HUDEP-2 (cell line): ENCODE results near the gene DNM3.

ENCODE experiments used
- DNase-seq, 76 experiments: peaks; one replicate each; lab custom pipeline; 2025; ENCODE audit not compliant: unreplicated experiment in 76 of 76; lab: John Stamatoyannopoulos, UW

DNM3 gene

DNA sequence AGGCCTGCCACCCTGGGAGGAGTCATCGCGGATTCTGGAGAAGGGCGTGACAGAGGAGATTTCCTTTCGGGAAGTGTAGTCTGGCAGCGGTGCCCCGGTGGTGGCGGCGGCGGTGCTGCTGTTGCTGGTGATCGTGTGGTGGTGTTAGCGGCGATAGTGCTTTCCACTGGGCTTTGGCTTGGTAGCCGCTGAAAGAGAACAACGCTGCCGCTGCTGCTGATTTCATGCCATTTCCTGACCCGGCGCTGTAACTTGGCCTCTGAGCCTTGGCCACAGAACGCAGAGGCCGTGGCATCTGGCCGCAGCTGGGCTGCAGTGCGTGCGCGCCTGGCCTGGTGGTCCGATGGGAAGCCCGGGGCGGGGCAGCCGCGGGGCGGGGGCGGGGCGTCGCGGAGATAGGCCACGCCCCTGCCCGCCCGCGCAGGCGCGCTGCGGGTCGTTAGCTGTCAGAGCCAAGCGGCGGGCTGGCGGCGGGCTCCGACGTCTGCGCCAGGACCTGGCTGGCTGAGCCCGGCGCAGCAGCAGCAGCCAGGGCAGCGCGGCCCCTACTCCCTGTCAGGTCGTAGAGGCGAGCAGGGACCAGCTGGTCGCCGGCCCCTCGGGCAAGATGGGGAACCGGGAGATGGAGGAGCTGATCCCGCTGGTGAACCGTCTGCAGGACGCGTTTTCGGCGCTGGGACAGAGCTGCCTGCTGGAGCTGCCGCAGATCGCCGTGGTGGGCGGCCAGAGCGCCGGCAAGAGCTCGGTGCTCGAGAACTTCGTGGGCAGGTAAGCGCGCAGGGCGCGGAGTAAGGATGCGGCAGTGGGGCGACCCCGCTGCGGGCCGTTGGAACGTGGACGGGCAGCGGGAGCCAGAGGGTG is at the start of gene DNM3:
Gene DNM3 (plus strand): TSS at position 449 of the 861 bp plus-strand sequence. CDS start 159 bp downstream, at position 608.
- DNase-seq: peak in 71 of 76 experiments; percentile 5 to 80 (median 50)

DNA sequence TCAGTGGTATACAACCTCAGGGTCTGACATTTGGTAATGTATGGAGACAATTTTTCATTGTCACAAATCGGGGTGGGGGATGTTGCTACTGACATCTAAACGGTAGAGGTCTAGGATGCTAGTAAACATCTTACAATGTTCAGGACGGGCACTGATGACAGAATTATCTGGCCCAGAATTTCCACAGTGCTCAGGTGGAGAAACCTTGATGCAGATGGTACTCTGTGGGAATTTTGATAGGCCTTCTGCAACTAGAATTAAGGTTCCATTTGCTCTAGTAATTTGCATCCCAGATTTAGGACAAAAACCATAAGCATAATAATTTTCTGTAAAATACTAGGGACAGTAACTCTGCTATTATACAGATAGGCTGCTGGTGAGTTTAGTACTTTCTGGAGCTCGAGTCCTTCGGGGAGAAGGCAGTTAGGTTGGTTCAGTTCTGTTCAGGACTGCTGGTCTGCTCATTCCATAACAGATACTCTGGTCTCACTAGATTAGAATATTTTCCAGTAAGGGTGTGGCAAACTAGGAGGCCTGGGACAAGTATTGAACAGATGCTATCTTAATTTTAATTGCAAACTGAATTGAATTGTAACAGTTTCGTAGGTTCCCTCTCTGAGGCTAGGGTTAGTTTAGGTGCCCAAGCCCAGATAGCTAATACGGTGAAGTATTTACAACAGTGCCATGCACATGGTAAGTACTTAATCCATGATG is 48.5 kb upstream of the DNM3 start:
- DNase-seq: peak in 36 of 76 experiments; percentile 20 to 86 (median 55)

- peak in 1 of 76 experiments; percentile 32 for DNase-seq
These were observed 47.7 kb upstream of the DNM3 start for GRCh38 chr1:171793636-171794035.

GRCh38 chr1:171794085-171794484 is 47.2 kb upstream of the DNM3 start:
- DNase-seq: peak in 2 of 76 experiments; percentile 5 to 19

DNA sequence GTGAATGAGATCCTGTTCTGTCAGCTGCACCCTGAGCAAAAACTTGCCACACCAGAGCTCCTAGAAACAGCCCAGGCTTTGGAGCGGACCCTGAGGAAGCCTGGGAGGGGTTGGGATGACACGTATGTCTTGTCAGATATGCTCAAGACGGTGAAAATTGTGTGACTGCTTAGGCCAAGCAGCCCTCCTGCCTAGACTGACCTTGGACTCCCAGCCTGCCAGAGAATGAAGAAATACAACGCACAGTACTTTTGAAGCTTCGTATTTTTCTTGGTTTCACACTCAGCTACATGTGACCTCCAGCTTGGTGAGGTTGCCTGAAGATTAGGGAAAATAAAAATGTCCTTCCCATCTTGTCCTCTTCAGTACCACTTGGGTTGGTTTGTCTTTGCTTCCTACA is 44.7 kb upstream of the DNM3 start:
- no peak for DNase-seq

GRCh38 chr1:171798311-171798710 is 43.0 kb upstream of the DNM3 start:
- no peak for DNase-seq

- DNase-seq: no peak
These were observed 42.5 kb upstream of the DNM3 start for GRCh38 chr1:171798765-171799164.

GRCh38 chr1:171799166-171799565 is 42.1 kb upstream of the DNM3 start:
- DNase-seq: peak in 1 of 76 experiments; percentile 18

DNA sequence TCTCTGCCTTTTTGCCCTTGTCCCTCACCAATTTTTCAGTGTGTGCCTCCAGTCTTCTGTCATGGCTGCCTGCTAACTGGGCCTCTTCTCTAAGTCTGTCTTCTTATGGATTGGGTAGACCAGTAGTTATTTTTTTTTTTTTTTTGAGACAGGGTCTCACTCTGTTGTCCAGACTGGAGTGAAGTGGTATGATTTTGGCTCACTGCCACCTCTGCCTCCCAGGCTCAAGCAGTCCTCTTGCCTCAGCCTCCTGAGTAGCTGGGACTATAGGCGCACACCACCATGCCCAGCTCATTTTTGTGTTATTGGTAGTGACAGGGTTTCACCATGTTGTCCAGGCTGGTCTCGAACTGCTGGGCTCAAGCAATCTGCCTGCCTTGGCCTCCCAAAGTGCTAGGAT is 41.6 kb upstream of the DNM3 start:
- DNase-seq: peak in 1 of 76 experiments; percentile 18

DNA sequence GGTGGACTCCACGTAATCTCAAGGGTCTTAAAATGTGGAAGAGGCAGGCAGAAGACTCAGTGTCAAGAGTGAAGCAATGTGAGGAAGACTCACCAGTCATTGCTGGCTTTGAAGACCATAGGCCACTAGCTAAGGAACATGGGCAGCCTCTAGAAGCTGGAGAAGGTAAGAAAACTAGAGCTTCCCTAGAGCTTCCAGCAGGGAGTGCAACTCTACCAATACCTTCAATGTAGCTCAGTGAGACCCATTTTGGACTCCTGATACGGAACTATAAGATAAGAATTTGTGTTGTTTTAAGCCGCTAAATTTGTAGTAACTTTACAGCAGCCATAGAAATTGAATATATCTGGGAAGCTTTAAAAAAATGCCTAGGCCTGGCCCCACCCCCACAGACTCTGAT is 41.0 kb upstream of the DNM3 start:
- peak in 1 of 76 experiments; percentile 17 for DNase-seq

GRCh38 chr1:171800851-171801250 is 40.4 kb upstream of the DNM3 start:
- no peak for DNase-seq

DNA sequence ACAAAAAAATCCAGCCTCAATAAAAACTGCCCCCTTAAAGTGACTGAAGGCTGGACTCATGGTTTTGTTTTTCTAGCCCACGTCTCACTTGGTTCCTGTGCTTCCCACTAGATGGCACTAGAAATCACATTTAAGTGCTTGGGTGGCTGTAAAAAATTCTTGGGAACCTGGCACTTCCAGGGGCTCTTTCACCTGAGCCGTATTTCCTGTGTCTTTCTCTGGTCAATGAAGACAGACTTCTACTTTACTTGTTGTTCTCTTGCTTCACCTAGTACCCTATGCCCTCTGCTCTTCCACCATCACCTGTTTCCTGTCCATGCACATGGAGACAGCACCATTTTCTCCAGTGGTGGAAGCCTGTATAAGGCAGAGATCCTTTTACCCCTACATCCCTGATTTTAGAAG is 39.8 kb upstream of the DNM3 start:
- DNase-seq: peak in 15 of 76 experiments; percentile 4 to 46 (median 25)

DNA sequence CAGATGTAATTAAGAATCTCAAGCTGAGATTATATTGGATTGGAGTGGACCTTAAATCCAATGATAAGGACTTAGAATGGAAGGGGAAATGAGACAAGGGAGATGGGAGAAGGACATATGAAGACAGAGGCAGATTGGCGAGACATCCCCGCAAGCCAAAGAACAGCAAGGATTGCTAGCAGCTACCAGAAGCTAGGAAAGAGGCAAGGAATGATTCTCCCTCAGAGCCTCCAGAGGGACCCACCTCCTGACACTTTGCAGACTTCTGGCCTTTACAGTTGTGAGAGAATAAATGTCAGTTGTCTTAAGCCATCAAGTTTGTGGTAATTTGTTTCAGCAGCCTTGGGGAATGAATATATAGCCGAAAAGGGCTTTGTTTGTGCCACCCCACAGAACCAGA is 39.1 kb upstream of the DNM3 start:
- no peak for DNase-seq

DNA sequence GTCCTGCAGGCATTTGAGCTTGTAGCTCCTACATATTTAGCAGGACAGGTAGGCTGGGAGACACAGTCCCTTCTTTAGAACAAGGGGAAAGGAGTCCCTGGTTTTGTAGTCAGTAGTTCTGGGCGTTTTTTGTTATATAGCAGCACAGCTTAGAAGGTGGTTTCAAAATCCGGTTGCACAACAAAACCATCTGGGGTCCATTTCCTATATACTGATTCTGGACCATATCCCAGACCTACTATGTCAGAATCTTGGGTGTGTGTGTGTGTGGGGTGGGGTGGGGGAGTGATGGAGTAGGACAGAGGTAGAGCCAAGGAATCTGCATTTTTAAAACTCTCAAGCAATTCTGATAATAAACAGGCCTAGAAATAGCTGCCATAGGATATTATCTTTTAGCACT is 38.3 kb upstream of the DNM3 start:
- DNase-seq: no peak

GRCh38 chr1:171803461-171804022 is 37.8 kb upstream of the DNM3 start:
- no peak for DNase-seq

GRCh38 chr1:171805395-171806115 is 35.7 kb upstream of the DNM3 start:
- DNase-seq: no peak

- no peak for DNase-seq
These were observed 33.7 kb upstream of the DNM3 start for GRCh38 chr1:171807556-171807955.

DNA sequence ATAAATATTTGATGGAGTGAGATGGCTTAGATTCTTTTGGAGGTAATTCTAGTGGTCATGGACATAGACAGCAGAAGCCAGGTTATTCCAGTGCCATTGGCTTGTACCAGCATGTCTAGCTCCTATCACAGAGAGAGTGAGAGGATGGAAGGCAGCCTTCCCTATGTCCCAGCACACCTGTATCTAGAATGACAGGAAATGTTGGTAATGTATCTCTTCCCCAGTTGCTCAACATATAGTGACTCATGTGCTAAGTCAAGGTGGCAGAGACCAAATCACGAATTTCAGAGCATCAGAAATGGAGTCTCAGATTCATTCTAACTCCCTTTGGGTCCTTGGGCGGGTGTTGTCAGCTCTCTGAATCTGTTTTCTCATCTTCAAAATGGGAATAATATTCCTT is 31.5 kb upstream of the DNM3 start:
- DNase-seq: no peak

DNA sequence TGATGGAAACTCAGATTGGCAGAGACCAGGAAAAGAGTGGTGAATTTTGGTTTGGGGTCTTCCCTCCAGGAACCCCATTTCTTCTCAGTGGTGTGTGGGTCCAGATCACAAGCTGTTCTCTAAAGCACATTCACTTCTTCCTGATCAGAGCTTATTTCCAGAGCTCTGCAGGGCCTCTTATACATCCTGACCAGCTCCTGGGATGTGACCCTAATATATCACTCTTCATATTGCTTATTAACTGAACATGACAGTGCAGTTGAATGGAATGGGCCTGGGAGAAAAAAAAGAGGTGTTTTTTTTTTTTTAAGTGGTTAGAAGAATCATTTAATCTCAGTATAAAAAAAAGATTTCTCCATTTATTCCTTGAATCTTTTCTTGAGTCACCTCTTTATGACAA is 29.6 kb upstream of the DNM3 start:
- DNase-seq: no peak

GRCh38 chr1:171814692-171815091 is 26.6 kb upstream of the DNM3 start:
- DNase-seq: no peak
